Keratinocyte (primary cell): Measurements from ENCODE around the gene CYP4Z1. TPM values are rescaled to one million over a fixed set of nuclear protein-coding genes. Genes with fewer than 3 reads are reported as not detected.
"Not testable (repeated sequence)": the region's sequence is repeated elsewhere in the genome, so short reads cannot be mapped to it uniquely, and the experiment has no call there.

Experiments
- DNase-seq: peaks from one replicate; pipeline ENCODE4 v3.0.0-alpha.2; 2011; ENCODE audit warnings: low read depth, missing footprints, low spot score
- FAIRE-seq: peaks from 2 replicates; lab custom pipeline; 2011; peaks lifted over from hg19 to GRCh38; lab: Jason Lieb, UNC
- H2AFZ ChIP-seq: 2 replicates; pipeline ENCODE4 v1.6.0; 2012; ENCODE audit warnings: low read length, control low read depth, inconsistent platforms; ENCODE audit not compliant: control insufficient read depth
- H3K27ac ChIP-seq: 2 replicates; pipeline ENCODE4 v1.5.1; 2011; ENCODE audit warnings: low read length; ENCODE audit not compliant: control insufficient read depth, insufficient read depth
- H3K27me3 ChIP-seq: 3 replicates; pipeline ENCODE4 v1.6.0; 2011; ENCODE audit warnings: low read length; ENCODE audit not compliant: control insufficient read depth, insufficient read depth; ENCODE audit errors: extremely low read depth
- H3K36me3 ChIP-seq, 2 experiments: 2 replicates in 1 of 2; 3 replicates in 1 of 2; pipeline ENCODE4 v1.5.1; 2011; ENCODE audit warnings: low read length in 2 of 2, mild to moderate bottlenecking in 1 of 2; ENCODE audit not compliant: control insufficient read depth in 2 of 2, insufficient read depth in 2 of 2; ENCODE audit errors: extremely low read depth in 1 of 2
- H3K4me1 ChIP-seq: 3 replicates; pipeline ENCODE4 v1.5.1; 2011; ENCODE audit warnings: low read length; ENCODE audit not compliant: control insufficient read depth, insufficient read depth; ENCODE audit errors: extremely low read depth
- H3K4me2 ChIP-seq: 3 replicates; pipeline ENCODE4 v1.6.0; 2011; ENCODE audit warnings: low read depth, low read length; ENCODE audit not compliant: control insufficient read depth, insufficient read depth; ENCODE audit errors: extremely low read depth
- H3K4me3 ChIP-seq, 3 experiments: fragments of 200-600 bp in 1 of 3; sonication (generic) in 1 of 3; 2 replicates in 2 of 3; 3 replicates in 1 of 3; pipeline ENCODE4 v1.5.1; 2011 to 2016; ENCODE audit warnings: low read length in 3 of 3, mild to moderate bottlenecking in 3 of 3, control low read depth in 2 of 3, inconsistent platforms in 1 of 3, low read depth in 1 of 3, mixed read lengths in 1 of 3, mixed run types in 1 of 3, moderate library complexity in 1 of 3; ENCODE audit not compliant: control insufficient read depth in 2 of 3, insufficient read depth in 2 of 3; ENCODE audit errors: extremely low read depth in 1 of 3
- H3K79me2 ChIP-seq: 2 replicates; pipeline ENCODE4 v1.6.0; 2012; ENCODE audit warnings: low read length; ENCODE audit not compliant: control insufficient read depth, insufficient read depth
- H3K9ac ChIP-seq: 3 replicates; pipeline ENCODE4 v1.6.0; 2011; ENCODE audit warnings: low read length; ENCODE audit not compliant: control insufficient read depth, insufficient read depth; ENCODE audit errors: extremely low read depth
- H3K9me1 ChIP-seq: 3 replicates; pipeline ENCODE4 v1.6.0; 2011; ENCODE audit warnings: low read length; ENCODE audit not compliant: control insufficient read depth, insufficient read depth; ENCODE audit errors: extremely low read depth
- H3K9me3 ChIP-seq: 2 replicates; pipeline ENCODE4 v1.5.1; 2012; ENCODE audit warnings: low read depth, low read length; ENCODE audit not compliant: control insufficient read depth
- H4K20me1 ChIP-seq: 3 replicates; pipeline ENCODE4 v1.6.0; 2011; ENCODE audit warnings: low read length; ENCODE audit not compliant: control insufficient read depth, insufficient read depth; ENCODE audit errors: extremely low read depth
- CTCF ChIP-seq, 3 experiments: IDR thresholded peaks in 1 of 3; conservative IDR thresholded peaks in 1 of 3; optimal IDR thresholded peaks in 1 of 3; 2 replicates in 2 of 3; 3 replicates in 1 of 3; pipeline versions ENCODE3 to v1.5.1; 2011; ENCODE audit warnings: low read length in 3 of 3, mild to moderate bottlenecking in 3 of 3, moderate library complexity in 2 of 3, control low read depth in 1 of 3, inconsistent platforms in 1 of 3; ENCODE audit not compliant: insufficient read depth in 2 of 3; ENCODE audit errors: extremely low read depth in 1 of 3
- EZH2 ChIP-seq: IDR thresholded peaks from one replicate; pipeline ENCODE4 v1.6.1; 2012; ENCODE audit warnings: inconsistent platforms, mild to moderate bottlenecking, low read length, moderate library complexity
- dilution Hi-C: fragments of 300-500 bp; cut with MboI; formaldehyde crosslinking; loops from one replicate; pipeline ENCODE4 v1.7.0; 2020; ENCODE audit warnings: low sequenced_read_pairs; ENCODE audit not compliant: extremely low pct_ligation_motif_present
- polyA plus RNA-seq, 5 experiments: library from polyadenylated mRNA; depleted of rRNA in 3 of 5; stranded (reverse) in 3 of 5; stranded (forward) in 1 of 5; unstranded in 1 of 5; fragments of >200 nt; gene quantifications; 1 replicate in 1 of 5; 2 replicates in 3 of 5; 3 replicates in 1 of 5; pipeline versions ENCODE4 v1.2.1 to v1.2.3, GENCODE V29; 2011 to 2012; ENCODE audit warnings: missing spikeins in 2 of 5, low read depth in 1 of 5, low replicate concordance in 1 of 5

CYP4Z1 gene
- polyA plus RNA-seq, 1 donor (not counting 4 experiments of a cell fraction or from before 2014, with no cell fraction given): not detected

GRCh38 chr1:47104816-47105215 is 37.8 kb downstream of the CYP4Z1 start:
- Histone ChIP-seq H4K20me1 (no peaks in the 10 kb centered on the region), H3K4me2 (no peak overlapping the region), H3K4me3 (no peak overlapping the region), H3K27me3 (no peaks in the 10 kb centered on the region), H3K27ac (no peak overlapping the region), H3K4me1 (peaks cover 21% of the 10 kb centered on the region), H2AFZ (no peak overlapping the region), H3K9ac (no peak overlapping the region), H3K9me1 (no peaks in the 10 kb centered on the region), H3K36me3 (no peaks in the 10 kb centered on the region), H3K9me3 (no peaks in the 10 kb centered on the region), H3K79me2 (no peaks in the 10 kb centered on the region)
- peak; percentile 67 for FAIRE-seq
- TF ChIP-seq EZH2 (no peak), CTCF (optimal IDR thresholded peaks at IDR 0.05 in 1 of 3, IDR thresholded peaks at IDR 0.05 in 1 of 3, conservative IDR thresholded peaks at IDR 0.05 in 1 of 3; ENCODE audit: extremely low read depth in 1 of 3, insufficient read depth in 2 of 3, low read length in 3 of 3) (peak; percentile 28 to 55 (median 52))
- DNase-seq: peak; percentile 56
- dilution Hi-C loops: no loop called here

DNA sequence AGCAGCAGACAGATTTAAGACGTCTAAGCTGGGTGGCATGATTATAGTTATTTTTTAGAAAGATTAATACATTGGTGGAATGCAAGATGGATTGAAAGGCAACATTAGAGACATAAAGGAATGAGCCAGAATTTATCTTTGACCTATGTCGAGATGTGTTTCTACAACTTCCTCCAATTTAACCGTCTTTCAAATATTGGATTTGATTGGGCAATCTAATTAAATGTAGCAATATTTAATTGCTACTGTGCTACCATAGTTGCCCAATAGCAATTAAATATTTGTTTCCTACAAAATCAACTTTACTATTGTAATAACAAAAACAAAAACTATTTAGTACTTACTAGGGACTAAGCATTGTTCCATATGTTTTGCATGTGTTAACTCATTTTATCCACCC is 39.8 kb downstream of the CYP4Z1 start:
- H3K27ac ChIP-seq: no peak overlapping the region
- FAIRE-seq: no peak

DNA sequence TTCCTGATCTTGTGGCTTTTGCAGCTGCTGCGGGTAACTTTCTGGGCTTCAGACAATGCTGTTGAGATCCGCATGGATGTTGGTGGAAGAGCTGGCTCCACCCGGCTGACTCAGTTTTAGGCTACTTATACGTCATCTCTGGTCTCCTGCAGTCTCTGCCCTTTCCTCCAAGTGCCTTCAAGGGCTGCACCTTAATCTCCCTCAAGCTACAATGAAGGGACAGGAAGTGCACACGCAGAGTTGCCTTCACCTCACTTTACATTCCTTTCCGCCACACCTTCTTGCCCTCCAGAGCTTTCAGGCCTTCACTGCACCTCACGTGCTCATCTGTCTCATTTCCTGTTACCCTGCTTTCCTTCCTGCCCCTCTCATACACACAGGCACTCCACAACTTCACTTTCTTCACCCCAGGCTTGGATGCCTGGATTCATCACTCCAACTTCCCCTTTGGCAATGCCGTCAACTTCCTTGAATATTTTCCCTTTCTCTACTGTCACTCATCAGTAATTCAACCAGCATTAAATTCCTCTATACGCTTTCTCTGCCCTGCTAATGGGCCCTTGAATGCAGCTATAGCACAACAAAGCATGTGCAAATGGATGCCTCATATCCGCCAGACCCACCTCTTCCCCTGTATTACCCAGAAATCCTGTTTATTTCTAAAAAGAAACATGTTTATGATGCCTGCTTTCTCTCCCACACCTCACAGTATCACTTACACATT is 41.0 kb downstream of the CYP4Z1 start:
- H3K79me2 ChIP-seq, H3K27me3 ChIP-seq, dilution Hi-C loops, H3K36me3 ChIP-seq, H3K9me1 ChIP-seq, H4K20me1 ChIP-seq, H3K9me3 ChIP-seq, H3K9ac ChIP-seq, H2AFZ ChIP-seq: not testable (repeated sequence)
- FAIRE-seq (peak; percentile 100), DNase-seq (peak; percentile 80)
- H3K4me1 ChIP-seq: peaks cover 21% of the 10 kb centered on the region
- H3K4me3 ChIP-seq: peak overlapping the region in 2 of 3 experiments; percentile 18 to 23
- peak overlapping the region; percentile 70 for H3K27ac ChIP-seq
- peak overlapping the region; percentile 76 for H3K4me2 ChIP-seq

More for the DNA sequence above, 39.8 kb downstream of the CYP4Z1 start:
- dilution Hi-C loops: no loop called here
- Histone ChIP-seq H3K9ac (no peak overlapping the region), H3K4me1 (peaks cover 21% of the 10 kb centered on the region), H4K20me1 (no peaks in the 10 kb centered on the region), H3K4me3 (no peak overlapping the region), H3K9me3 (no peaks in the 10 kb centered on the region), H3K79me2 (no peaks in the 10 kb centered on the region), H3K9me1 (no peaks in the 10 kb centered on the region), H3K36me3 (no peaks in the 10 kb centered on the region), H3K4me2 (no peak overlapping the region), H2AFZ (no peak overlapping the region), H3K27me3 (no peaks in the 10 kb centered on the region)
- TF ChIP-seq CTCF (optimal IDR thresholded peaks at IDR 0.05 in 1 of 3, IDR thresholded peaks at IDR 0.05 in 1 of 3, conservative IDR thresholded peaks at IDR 0.05 in 1 of 3; ENCODE audit: extremely low read depth in 1 of 3, insufficient read depth in 2 of 3, low read length in 3 of 3) (no peak), EZH2 (no peak)
- DNase-seq: no peak

DNA sequence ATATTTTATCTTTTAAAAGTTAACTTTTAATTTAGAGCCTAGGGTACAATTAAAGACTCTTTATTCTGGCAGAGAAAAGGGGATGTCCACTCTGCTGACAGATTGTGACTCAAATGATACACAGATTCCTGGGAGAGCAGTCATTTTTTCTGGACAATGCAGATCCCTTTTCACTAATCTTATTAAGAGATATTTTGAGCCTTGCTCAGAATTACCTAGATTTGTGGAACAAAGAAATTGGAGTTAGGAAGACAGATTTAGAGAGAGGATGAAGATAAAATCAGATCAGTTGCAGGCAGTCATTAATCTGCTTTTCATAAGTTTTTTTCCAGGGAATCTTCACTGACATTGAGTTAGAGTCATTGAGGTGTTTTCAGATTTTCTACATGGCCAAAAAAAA is 42.5 kb downstream of the CYP4Z1 start:
- H3K36me3 ChIP-seq, H2AFZ ChIP-seq, H3K27ac ChIP-seq, FAIRE-seq, dilution Hi-C loops, H3K4me2 ChIP-seq, H3K9ac ChIP-seq, H4K20me1 ChIP-seq, H3K9me3 ChIP-seq, DNase-seq, H3K4me3 ChIP-seq, H3K27me3 ChIP-seq, H3K9me1 ChIP-seq, H3K79me2 ChIP-seq: not testable (repeated sequence)
- peaks cover 21% of the 10 kb centered on the region for H3K4me1 ChIP-seq
